Midbrain (tissue), 1 donor: ENCODE measurements around the gene E2F2.
"Not testable (repeated sequence)": the region's sequence is repeated elsewhere in the genome, so short reads cannot be mapped to it uniquely, and the experiment has no call there.

Source experiments
- DNase-seq: peaks from one replicate; lab custom pipeline; 2025; lab: John Stamatoyannopoulos, UW

The E2F2 gene

DNA sequence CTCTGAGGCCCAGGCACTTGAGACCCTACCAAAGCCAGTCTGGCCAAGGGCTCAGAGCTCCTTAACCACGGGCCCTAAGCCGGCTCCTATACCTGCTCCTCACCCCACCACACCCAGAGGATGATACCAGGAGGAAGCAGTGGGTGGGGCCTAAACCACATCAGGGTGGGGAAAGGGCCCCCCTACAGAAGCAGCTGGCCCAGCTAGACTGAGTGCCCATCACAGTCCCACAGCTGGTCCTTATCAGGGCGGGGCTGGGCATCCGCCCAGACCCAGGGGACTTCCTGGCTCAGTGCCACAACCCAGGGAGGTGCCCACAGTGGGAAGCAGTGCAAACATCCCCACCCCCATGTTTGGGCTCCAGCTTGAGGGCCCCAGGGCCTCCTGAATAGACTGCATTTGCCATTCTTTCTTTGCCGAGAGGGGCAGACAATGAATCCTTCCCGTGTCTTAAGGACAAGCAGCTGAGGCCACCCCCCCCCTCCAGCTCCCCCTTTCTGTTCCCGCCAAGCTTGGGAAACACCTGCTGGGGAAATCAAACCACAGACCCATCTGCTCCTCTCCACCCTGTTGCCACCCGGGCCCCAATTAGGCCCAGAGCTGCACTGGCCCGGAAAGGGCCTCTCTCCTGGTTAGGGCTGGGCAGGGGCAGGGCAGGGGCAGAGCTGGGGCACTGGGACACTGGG lies 6.2 kb downstream of the E2F2 start:
- no peak for DNase-seq

- no peak for DNase-seq
Measured at GRCh38 chr1:23524163-23524562, 6.9 kb downstream of the E2F2 start.

DNA sequence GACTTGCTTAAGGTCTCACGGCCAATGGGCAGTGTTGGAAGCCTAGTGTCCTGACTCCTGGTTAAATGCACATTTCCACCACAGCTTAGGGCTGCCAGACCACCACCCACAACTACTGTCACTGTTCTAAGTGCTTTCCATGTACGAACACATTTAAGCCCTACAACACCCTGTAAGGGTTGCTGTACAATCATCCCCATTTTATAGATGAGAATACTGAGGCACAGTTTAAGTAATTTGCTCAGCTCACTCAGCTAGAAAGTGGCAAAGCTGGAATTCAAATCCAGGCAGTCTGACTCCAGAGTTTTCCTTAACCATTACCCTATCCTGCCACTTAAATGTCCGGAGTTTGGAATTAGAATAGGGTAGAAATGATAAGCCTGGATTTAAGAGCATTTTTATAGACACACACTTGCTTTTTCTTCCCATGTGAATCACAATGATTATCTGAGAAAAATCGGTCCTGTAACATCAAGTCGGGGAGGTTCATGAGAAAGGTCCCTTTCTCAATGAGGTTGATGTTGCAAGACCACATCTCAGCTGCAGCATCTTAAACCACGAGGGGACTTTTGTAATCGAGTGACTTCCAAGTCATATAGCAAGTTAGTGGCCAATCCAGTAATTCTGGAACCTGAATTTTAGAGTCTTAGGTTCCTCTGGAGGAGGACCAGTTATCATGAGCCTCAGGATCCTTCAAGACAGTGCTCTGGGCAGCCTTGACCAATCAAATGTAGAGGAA lies 8.6 kb downstream of the E2F2 start:
- no peak for DNase-seq

GRCh38 chr1:23521588-23521987 lies 9.4 kb downstream of the E2F2 start:
- no peak for DNase-seq

DNA sequence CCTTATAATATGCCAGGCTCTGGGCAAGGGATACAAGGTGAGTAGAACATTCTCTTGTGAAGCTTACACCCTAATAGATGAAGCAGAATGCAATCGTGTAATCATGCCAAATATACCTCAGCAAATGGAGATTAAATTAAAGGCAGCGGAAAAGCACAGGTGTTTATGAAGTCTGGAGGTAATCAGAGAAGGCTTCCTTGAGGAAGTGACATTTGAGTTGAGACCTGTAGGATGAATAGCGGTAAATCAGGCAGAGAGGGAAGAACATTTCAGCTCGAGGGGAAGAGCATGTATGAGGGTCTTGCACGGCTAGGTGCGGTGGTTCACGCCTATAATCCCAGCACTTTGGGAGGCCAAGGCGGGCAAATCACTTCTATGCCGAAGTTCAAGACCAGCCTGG lies 13.5 kb downstream of the E2F2 start:
- DNase-seq: no peak

DNA sequence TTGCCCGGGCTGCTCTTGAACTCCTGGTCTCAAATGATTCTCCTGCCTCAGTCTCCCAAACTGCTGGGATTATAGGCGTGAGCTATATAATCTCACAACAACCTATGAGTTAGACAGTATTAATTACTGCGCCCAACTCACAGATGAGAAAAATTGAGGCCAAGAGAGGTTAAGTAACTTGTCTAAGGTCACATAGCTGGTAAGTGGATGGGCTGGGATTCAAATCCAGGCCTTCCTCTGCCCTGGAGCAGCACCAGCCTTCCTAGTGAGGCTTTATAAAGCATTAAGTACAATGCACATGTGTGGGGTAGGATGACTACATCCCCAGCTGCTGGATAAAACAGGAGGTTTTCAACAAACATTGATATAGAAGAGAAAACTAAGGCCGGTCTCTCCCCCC lies 15.1 kb downstream of the E2F2 start:
- no peak for DNase-seq

- DNase-seq: no peak
Measured at GRCh38 chr1:23514111-23514679, 16.8 kb downstream of the E2F2 start.

DNA sequence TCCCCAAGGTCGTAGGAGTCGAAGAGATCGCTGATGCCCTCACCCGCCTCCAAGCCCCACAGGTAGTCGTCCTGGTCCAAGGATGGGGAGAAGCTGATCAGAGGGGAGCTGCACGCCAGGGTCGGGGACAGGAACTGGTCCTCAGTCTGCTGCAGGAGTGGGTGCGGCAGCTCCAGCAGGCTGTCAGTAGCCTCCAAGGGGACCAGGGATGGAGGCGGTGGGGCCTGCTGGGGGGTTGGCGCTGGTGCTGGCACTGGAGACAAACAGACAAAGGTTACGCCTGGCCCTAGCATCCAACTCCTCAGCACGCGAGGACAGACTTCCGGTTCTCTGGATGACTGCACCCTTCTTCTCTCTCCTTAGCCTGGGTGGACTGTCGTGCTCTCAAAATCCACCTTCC lies 21.1 kb downstream of the E2F2 start:
- DNase-seq: no peak

DNA sequence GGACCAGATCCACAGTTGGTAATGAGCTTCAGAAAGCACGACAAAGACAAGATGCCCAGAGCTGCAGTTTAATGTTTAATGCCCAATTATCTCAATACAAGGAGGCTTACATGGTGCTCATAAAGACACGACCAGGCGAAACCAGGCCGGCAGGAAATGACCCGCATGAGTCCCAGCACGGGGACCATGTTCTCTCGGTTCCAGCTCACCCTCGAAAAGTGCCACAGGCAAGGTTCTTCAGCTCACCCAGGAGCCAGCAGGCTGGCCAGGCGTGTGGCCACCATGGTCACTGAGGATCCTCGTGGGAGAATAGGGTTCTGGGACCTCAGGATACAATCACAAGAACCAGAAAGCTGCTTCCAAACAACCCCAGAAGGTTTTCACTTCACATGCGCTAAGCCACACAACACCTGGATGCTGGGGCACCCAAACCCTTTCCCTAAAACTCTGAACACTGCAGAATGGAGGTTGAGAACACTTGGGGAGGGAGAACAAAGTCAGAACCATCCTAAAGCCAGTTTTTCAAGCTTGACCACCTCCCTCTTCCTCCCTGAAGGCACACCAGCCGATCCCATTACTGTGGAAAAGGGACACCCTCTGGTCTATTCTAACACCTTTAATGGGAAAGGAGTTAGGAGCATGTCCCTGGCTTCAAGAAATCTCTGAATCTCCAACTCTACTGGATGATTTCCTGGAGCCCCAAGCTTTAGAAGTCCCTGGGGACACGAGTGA lies 24.5 kb downstream of the E2F2 start:
- DNase-seq: no peak

DNA sequence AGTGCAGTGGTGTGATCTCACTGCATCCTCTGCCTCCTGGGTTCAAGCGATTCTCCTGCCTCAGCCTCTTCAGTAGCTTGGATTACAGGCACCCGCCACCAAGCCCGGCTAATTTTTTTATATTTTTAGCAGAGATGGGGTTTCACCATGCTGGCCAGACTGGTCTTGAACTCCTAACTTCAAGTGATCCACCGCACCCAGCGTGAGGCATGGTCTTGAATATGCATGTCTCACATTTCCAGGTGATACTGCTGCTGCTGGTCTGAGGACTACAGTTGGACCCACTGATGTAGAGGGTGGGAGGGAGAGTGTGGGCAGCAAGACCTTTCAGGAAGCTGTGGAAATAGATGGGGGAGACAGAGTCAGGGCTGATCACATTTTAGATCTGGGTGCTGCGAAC lies 25.2 kb downstream of the E2F2 start:
- DNase-seq: no peak

DNA sequence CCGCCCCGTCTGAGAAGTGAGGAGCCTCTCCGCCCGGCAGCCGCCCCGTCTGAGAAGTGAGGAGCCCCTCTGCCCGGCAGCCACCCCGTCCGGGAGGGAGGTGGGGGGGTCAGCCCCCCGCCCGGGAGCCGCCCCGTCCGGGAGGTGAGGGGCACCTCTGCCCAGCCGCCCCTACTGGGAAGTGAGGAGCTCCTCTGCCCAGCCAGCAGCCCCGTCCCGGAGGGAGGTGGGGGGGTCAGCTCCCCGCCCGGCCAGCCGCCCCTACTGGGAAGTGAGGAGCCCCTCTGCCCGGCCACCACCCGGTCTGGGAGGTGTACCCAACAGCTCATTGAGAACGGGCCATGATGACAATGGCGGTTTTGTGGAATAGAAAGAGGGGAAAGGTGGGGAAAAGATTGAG lies 26.9 kb downstream of the E2F2 start:
- DNase-seq: not testable (repeated sequence)

DNA sequence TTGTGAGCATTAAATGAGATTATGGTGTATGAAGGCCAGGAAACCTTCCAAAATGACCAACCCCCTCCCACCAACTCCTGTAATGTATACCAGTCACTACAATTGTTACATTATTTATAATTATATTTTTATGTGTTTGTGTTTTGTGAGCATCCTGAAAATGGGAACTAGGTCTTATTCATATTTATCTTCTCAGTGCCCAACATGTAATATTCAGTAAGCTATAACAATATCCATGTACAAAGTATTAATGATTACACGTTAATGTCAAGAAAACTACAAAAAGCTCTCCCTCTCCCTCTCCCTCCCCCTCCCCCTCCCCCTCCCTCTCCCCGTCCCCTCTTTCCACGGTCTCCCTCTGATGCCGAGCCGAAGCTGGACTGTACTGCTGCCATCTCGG lies 28.1 kb downstream of the E2F2 start:
- DNase-seq: no peak

GRCh38 chr1:23500466-23500865 lies 30.6 kb downstream of the E2F2 start:
- DNase-seq: no peak

GRCh38 chr1:23497777-23498439 lies 33.1 kb downstream of the E2F2 start:
- no peak for DNase-seq

DNA sequence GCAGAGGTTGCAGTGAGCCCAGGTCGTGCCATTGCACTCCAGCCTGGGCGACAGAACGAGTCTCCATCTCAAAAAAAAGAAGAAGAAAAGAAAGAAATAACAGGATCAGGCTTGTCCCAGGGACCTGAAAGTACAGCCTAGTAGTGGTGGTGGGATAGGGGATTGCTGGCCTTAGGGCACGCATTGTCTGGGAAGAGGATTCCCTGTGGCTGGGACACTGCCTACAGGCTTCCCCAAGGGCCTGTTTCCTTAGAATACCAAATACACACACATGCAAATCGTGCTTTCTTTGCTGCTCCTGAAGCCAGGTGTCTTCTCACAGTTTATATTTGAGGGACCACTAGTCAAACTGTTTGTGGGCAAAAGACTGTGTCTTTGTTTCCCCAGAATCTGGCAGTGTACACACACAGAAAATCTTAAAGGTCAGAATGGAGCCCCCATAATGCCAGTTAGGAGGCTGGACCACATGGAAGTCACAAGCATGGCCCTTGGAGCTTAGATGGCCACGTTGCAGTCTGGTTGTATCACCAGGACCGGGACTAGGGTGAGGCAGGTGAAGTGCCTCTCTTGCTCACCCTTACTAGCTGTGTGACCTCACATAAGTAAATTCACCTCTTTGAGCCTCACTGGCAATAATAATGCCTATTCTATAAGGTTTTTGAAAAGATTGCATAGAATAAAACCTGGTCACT lies 34.4 kb downstream of the E2F2 start:
- no peak for DNase-seq

GRCh38 chr1:23494836-23495235 lies 36.2 kb downstream of the E2F2 start:
- not testable (repeated sequence) for DNase-seq

DNA sequence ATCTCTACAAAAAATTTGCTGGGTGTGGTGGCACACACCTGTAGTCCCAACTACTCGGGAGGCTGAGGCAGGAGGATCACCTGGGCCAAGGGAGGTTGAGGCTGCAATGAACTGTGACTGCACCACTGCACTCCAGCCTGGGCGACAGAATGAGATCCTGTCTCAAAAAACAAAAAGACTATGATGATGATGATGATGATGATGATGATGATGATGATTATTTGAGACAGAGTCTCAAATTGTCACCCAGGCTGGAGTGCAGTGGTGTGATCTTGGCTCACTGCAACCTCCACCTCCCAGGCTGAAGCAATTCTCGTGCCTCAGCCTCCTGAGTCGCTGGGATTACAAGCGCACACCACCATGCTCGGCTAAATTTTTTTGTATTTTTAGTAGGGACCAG lies 38.3 kb downstream of the E2F2 start:
- DNase-seq: not testable (repeated sequence)

- no peak for DNase-seq
Measured at GRCh38 chr1:23492132-23492720, 38.8 kb downstream of the E2F2 start.

- DNase-seq: no peak
Measured at GRCh38 chr1:23489842-23490241, 41.2 kb downstream of the E2F2 start.

DNA sequence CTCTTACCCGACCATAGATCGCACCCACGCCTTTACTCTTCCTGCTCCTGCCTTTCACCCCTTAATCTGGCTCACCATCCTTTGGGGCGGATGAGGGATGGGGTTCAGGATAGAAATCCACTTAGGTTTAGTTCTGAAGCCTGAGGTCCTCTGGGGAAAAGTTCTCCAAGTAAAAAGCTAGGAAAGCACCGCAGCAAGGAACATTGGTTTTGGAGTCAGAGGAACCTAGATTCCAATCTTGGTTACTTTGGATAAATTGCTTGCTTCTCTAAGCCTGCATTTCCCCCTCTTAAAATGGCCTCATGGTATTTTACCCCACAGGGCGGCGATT lies 46.1 kb downstream of the E2F2 start:
- no peak for DNase-seq

GRCh38 chr1:23484253-23485001 lies 46.6 kb downstream of the E2F2 start:
- DNase-seq: peak; percentile 80
